Lower lobe of right lung (tissue), 2 donors: ENCODE data around the gene GATD1. TPM values are rescaled to one million over a fixed set of nuclear protein-coding genes. Genes with fewer than 3 reads are reported as not detected.

Source experiments
- ATAC-seq, 2 donors: fragments of 200-7000 bp; cut with Tn5 transposase; one replicate each; pipeline ENCODE4 v1.9.1; 2020 to 2022; ENCODE audit warnings: mild to moderate bottlenecking in 2 of 2, moderate library complexity in 2 of 2
- DNase-seq: peaks from one replicate; pipeline ENCODE4 v3.0.0-alpha.2; 2020
- H3K27ac ChIP-seq: fragments of 200-600 bp; one replicate; pipeline ENCODE4 v1.8.0; 2022
- H3K27me3 ChIP-seq: fragments of 200-600 bp; one replicate; pipeline ENCODE4 v1.8.0; 2022; ENCODE audit warnings: low read depth
- H3K36me3 ChIP-seq: fragments of 200-600 bp; one replicate; pipeline ENCODE4 v1.8.0; 2022; ENCODE audit warnings: mild to moderate bottlenecking
- H3K4me1 ChIP-seq: fragments of 200-600 bp; one replicate; pipeline ENCODE4 v1.8.0; 2022
- H3K4me3 ChIP-seq: fragments of 200-600 bp; one replicate; pipeline ENCODE4 v1.8.0; 2022; ENCODE audit warnings: mild to moderate bottlenecking
- H3K9me3 ChIP-seq: fragments of 200-600 bp; one replicate; pipeline ENCODE4 v1.8.0; 2022
- intact Hi-C: fragments of 100-400 bp; cut with DNase I; formaldehyde crosslinking; loops from one replicate; pipeline ENCODE4 v1.11.0; 2022
- total RNA-seq: library from RNA; stranded (reverse); fragmentation: NEBNext Ultra II Directional; extraction: Animal tissue kit (Norgen Biotek cat#: 25700); gene quantifications from one replicate; pipeline ENCODE4 v1.2.1, GENCODE V29; 2021
- TF ChIP-seq, protein P1 (sequence below): fragments of 200-600 bp; IDR thresholded peaks from one replicate; pipeline ENCODE4 v1.8.0; 2022; ENCODE audit warnings: antibody characterized with exemption, mild to moderate bottlenecking
- donor health status: DM: no; HTN: yes; CAD: no; lungs with severe emphysema.

GATD1 gene
- total RNA-seq, 1 donor from 2014 or later: 46.7 TPM

DNA sequence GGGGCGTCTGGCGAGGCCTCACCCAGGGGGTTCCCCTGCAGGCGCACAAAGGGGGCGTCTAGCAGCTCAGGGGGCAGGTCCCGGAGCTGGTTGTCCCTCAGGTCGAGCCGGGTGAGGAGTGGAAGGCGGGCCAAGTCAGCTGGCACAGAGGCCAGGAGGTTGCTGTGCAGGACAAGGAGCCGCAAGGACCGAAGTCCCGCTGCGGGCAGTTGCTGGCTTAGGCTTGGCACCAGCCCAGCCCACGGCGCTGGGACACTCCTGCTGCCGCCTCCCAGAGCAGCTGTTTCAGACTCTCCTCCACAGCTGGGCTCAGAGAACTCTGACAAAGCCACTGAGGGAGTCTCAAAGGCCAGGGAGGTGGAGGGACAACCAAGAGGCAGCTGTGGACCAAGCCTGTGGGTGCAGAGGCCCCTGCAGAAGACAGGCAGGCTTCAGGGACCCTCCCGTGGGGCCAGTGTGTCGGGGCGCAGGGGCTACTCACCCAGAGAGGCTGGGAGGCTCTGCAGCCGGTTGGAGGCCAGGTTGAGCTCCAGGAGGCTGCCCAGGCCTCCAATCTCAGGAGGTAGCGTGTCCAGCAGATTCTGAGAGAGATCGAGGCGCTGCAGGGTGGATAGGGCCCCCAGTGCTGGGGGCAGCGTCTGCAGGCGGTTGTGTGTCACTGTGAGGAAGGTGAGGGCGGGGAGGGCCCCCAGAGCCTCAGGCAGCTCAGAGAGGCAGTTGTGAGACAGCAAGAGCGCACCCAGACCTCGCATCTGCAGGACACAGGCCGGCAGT is 25.6 kb upstream of the GATD1 start:
- intact Hi-C loops: no loop called here
- ATAC-seq: no peak
- Histone ChIP-seq H3K4me3 (no peak overlapping the region), H3K27ac (no peak overlapping the region), H3K4me1 (peaks cover 27% of the 10 kb centered on the region), H3K9me3 (no peaks in the 10 kb centered on the region), H3K36me3 (peaks cover 35% of the 10 kb centered on the region), H3K27me3 (no peaks in the 10 kb centered on the region)
- TF ChIP-seq, protein P1, sequence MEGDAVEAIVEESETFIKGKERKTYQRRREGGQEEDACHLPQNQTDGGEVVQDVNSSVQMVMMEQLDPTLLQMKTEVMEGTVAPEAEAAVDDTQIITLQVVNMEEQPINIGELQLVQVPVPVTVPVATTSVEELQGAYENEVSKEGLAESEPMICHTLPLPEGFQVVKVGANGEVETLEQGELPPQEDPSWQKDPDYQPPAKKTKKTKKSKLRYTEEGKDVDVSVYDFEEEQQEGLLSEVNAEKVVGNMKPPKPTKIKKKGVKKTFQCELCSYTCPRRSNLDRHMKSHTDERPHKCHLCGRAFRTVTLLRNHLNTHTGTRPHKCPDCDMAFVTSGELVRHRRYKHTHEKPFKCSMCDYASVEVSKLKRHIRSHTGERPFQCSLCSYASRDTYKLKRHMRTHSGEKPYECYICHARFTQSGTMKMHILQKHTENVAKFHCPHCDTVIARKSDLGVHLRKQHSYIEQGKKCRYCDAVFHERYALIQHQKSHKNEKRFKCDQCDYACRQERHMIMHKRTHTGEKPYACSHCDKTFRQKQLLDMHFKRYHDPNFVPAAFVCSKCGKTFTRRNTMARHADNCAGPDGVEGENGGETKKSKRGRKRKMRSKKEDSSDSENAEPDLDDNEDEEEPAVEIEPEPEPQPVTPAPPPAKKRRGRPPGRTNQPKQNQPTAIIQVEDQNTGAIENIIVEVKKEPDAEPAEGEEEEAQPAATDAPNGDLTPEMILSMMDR: no peak
- no peak for DNase-seq

DNA sequence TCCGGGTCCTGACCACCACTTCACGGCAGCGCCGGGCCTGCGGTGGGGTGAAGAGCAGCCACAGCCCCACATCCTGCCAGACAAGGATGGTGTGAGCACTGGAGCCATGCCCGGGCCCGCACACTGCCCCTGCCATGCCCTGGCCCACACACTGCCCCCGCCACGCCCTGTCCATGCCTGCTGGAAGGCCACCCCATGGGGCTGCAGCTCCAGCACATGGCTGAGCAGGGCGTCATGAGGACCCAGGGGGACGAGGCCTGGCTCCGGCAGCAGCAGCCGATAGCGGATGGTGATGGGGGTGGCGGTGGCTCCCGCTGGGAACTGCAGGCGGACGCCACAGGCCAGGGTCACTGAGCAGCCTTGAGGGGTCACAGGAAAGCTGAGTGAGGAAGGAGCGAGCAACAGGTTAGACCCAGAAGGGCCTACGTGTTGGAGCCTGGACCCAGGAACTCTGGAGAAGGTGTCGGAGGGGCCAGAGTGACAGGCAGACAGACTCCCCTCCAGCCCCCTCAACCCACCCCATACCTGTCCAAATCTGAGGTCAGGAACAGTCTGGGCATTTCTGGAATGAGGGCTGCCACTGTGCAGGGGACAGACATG is 24.8 kb upstream of the GATD1 start:
- no peak overlapping the region for H3K4me3 ChIP-seq
- H3K4me1 ChIP-seq: peaks cover 33% of the 10 kb centered on the region
- DNase-seq: no peak
- no peak overlapping the region for H3K27ac ChIP-seq
- TF ChIP-seq, protein P1: no peak
- H3K36me3 ChIP-seq: peaks cover 35% of the 10 kb centered on the region
- no peak for ATAC-seq
- H3K9me3 ChIP-seq: no peaks in the 10 kb centered on the region
- intact Hi-C loops: no loop called here
- H3K27me3 ChIP-seq: no peaks in the 10 kb centered on the region

DNA sequence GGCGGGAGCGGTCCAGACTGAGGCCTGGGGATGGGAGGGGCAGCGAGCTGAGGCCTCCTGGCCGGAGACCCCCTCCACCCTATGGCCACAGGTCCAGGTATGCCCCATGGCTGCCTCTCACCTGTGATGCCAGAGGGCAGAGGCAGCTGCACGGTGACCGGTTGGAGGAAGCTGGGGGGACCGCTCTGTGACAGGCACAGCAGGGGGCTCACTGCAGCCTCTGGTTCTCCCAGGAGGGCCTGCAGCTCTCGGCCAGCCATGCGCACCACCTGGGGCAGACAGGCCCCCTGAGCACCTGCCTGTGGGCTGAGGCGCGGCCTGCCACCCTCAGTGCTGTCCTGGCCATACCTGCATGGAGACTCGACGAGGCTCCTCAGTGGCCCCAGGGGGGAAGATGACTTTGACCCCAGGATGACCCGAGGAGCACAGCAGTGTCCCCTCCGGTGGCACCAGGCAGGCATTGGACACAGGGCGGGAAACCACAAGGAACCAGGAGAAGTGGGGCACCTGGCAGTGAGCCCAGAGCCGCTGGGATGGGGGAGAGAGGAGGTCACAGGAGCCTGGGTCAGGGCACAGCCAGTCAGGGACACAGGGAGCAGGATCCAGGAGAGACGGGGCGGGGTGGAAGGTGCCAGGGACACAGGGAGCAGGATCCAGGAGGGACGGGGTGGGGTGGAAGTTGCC is 24.0 kb upstream of the GATD1 start:
- no peak overlapping the region for H3K27ac ChIP-seq
- intact Hi-C loops: no loop called here
- no peak for DNase-seq
- TF ChIP-seq, protein P1: no peak
- H3K4me1 ChIP-seq: peaks cover 42% of the 10 kb centered on the region
- H3K36me3 ChIP-seq: peaks cover 35% of the 10 kb centered on the region
- no peaks in the 10 kb centered on the region for H3K27me3 ChIP-seq
- no peak for ATAC-seq
- H3K9me3 ChIP-seq: no peaks in the 10 kb centered on the region
- H3K4me3 ChIP-seq: no peak overlapping the region

DNA sequence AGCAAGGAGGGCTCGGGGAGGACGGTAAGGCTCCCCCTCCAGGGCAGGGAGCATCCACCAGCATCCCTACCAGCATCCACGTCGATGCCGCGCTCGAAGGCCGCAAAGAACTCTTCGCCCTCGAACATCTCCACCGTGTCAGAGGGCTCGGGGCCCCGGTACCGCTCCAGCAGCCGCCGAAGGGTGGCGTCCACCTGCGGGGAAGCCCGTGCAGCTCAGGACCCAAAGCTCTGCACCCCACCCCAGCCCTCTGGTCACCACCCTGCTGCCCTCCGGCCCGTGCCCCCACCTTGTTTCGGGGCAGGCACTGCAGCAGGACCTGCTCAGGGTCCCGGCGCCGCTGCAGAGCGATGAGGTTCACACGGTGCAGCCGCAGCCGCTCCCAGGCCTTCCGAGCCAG is 23.2 kb upstream of the GATD1 start:
- H3K4me3 ChIP-seq: no peak overlapping the region
- TF ChIP-seq, protein P1: no peak
- DNase-seq: no peak
- ATAC-seq: no peak
- peaks cover 35% of the 10 kb centered on the region for H3K36me3 ChIP-seq
- no peaks in the 10 kb centered on the region for H3K27me3 ChIP-seq
- H3K9me3 ChIP-seq: no peaks in the 10 kb centered on the region
- H3K4me1 ChIP-seq: peaks cover 44% of the 10 kb centered on the region
- H3K27ac ChIP-seq: no peak overlapping the region
- intact Hi-C loops: no loop called here

DNA sequence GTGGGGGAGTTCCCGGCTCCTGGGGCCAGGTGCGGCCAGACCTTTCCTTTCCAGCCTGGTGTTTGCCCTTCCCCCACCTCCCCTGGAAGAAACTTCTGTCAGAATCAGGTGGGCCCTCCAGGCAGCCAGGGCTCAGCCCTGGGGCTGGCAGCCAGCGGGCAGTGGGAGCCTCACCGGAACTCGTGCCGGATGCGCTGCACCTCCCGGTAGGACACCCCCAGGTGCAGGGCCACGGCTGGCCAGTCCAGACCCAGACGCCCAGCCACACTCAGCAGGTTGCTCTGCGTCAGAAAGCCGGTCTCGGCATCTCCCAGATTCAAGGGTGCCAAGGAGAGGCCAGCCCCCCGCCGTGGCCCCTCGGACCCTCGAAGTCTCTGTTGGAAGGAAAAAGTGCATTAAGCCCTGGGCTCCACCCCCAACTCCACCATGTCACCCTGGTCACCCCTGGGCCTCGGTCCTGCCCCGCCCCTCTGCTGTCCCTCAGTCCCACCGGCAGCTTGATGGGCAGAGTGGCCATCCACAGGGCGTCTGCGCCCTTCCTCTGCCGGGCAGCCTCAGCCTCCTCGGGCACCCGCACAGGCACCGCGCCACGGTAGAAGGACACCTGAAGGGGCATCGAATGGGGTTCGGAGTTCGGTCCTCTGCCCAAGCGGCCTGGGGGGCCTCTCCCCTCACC is 22.5 kb upstream of the GATD1 start:
- H3K9me3 ChIP-seq: no peaks in the 10 kb centered on the region
- H3K4me3 ChIP-seq: no peak overlapping the region
- H3K4me1 ChIP-seq: peaks cover 47% of the 10 kb centered on the region
- ATAC-seq (no peak), DNase-seq (no peak)
- intact Hi-C loops: no loop called here
- TF ChIP-seq, protein P1: no peak
- H3K27ac ChIP-seq: no peak overlapping the region
- H3K36me3 ChIP-seq: peaks cover 35% of the 10 kb centered on the region
- H3K27me3 ChIP-seq: no peaks in the 10 kb centered on the region
